ENCODE results near the gene SCNN1A. TPM values are rescaled to one million over a fixed set of nuclear protein-coding genes. Genes with fewer than 3 reads are reported as not detected.

Gene SCNN1A
- total and polyA plus RNA-seq, 2 donors (not counting 3 experiments of a cell fraction or from before 2014, with no cell fraction given) = 0.12 to 0.18 TPM

DNA sequence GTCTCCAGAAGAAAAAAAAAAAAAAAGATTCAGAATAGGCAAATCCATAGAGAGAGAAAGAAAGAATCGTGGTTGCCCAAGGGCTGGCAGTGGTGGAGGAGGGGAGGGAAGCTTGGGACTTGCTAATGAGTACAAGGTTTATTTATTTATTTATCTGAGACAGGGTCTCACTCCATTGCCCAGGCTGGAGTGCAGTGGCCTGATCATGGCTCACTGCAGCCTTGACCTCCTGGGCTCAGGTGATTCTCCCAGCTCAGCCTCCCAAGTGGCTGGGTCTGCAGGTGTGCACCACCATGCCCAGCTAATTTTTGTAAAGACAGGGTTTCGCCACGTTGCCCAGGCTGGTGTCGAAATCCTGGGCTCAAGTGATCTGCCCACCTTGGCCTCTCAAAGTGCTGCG is 23.7 kb downstream of the SCNN1A start:
- Histone ChIP-seq H3K4me3 (replicated peaks in 1 of 3; ENCODE audit: insufficient read depth in 1 of 3, low read depth in 1 of 3, low read length in 3 of 3) (no peak overlapping the region), H2AFZ (ENCODE audit: low read depth, low read length) (no peak overlapping the region), H3K36me3 (ENCODE audit: control insufficient read depth in 2 of 2, extremely low read depth in 1 of 2, insufficient read depth in 2 of 2, low read length in 2 of 2) (no peaks in the 10 kb centered on the region), H3K4me2 (ENCODE audit: insufficient read depth, low read length) (no peak overlapping the region), H3K4me1 (ENCODE audit: control insufficient read depth, extremely low read depth, insufficient read depth, low read length) (peaks cover 14% of the 10 kb centered on the region), H3K9me1 (replicated peaks; ENCODE audit: control insufficient read depth, extremely low read depth, insufficient read depth, low read length) (no peaks in the 10 kb centered on the region), H4K20me1 (replicated peaks; ENCODE audit: control insufficient read depth, extremely low read depth, insufficient read depth, low read length) (no peaks in the 10 kb centered on the region), H3K9me3 (replicated peaks; ENCODE audit: control insufficient read depth, insufficient read depth, low read length) (no peaks in the 10 kb centered on the region), H3K27me3 (ENCODE audit: control insufficient read depth in 2 of 2, insufficient read depth in 2 of 2, low read length in 2 of 2) (peaks cover 0 to 2% of the 10 kb centered on the region in 2 experiments), H3K27ac (ENCODE audit: insufficient read depth, low read depth, low read length) (no peak overlapping the region), H3K9ac (replicated peaks; ENCODE audit: extremely low read depth, insufficient read depth, low read length) (no peak overlapping the region), H3K79me2 (ENCODE audit: control insufficient read depth, insufficient read depth, low read length) (no peaks in the 10 kb centered on the region)
- ChIA-PET POLR2A (interaction anchor here (0.8 to 1.7 kb wide), 2 partner anchors 12 to 19 kb away, joined by 4 to 8 read pairs; no protein-coding TSS in a partner anchor), CTCF (interaction anchor here (1.1 to 2.1 kb wide), 4 partner anchors 8 to 114 kb away, joined by 3 to 6 read pairs (median 4); no protein-coding TSS in a partner anchor)
- no peak for TF ChIP-seq POLR2A (IDR thresholded peaks at IDR 0.05; ENCODE audit: low read depth, low read length)
- TF ChIP-seq EZH2 (IDR thresholded peaks at IDR 0.05; ENCODE audit: borderline replicate concordance, low read depth, low read length, severe bottlenecking) = no peak
- no peak for TF ChIP-seq POLR2AphosphoS5 (IDR thresholded peaks at IDR 0.05; ENCODE audit: insufficient read depth, low read depth, low read length)
- TF ChIP-seq FOS (IDR thresholded peaks at IDR 0.05; ENCODE audit: borderline replicate concordance, insufficient read depth, low read length) = no peak
- no peak for TF ChIP-seq JUN (IDR thresholded peaks at IDR 0.05; ENCODE audit: borderline replicate concordance, insufficient read depth, insufficient read length, low read depth)
- TF ChIP-seq MYC (IDR thresholded peaks at IDR 0.05; ENCODE audit: low read depth, low read length) = no peak
- TF ChIP-seq, protein P1, sequence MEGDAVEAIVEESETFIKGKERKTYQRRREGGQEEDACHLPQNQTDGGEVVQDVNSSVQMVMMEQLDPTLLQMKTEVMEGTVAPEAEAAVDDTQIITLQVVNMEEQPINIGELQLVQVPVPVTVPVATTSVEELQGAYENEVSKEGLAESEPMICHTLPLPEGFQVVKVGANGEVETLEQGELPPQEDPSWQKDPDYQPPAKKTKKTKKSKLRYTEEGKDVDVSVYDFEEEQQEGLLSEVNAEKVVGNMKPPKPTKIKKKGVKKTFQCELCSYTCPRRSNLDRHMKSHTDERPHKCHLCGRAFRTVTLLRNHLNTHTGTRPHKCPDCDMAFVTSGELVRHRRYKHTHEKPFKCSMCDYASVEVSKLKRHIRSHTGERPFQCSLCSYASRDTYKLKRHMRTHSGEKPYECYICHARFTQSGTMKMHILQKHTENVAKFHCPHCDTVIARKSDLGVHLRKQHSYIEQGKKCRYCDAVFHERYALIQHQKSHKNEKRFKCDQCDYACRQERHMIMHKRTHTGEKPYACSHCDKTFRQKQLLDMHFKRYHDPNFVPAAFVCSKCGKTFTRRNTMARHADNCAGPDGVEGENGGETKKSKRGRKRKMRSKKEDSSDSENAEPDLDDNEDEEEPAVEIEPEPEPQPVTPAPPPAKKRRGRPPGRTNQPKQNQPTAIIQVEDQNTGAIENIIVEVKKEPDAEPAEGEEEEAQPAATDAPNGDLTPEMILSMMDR (IDR thresholded peaks at IDR 0.05; ENCODE audit: extremely low read depth in 1 of 2, insufficient read depth in 1 of 2, low read depth in 1 of 2, low read length in 2 of 2) = no peak
- TF ChIP-seq GATA2 (IDR thresholded peaks at IDR 0.05; ENCODE audit: insufficient read depth, insufficient read length, low read depth, low read length) = no peak
- TF ChIP-seq, protein P2, sequence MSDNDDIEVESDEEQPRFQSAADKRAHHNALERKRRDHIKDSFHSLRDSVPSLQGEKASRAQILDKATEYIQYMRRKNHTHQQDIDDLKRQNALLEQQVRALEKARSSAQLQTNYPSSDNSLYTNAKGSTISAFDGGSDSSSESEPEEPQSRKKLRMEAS (IDR thresholded peaks at IDR 0.05; ENCODE audit: insufficient read depth, insufficient read length) = no peak
- BruUV-seq (replicated peaks) = no TSS peak
- FAIRE-seq (no peak), DNase-seq (ENCODE audit: low read depth, low spot score) (no peak)
- intact Hi-C loops (cut with micrococcal nuclease) = no loop called here
- dilution Hi-C loops (cut with MboI; ENCODE audit: extremely low pct_ligation_motif_present, low sequenced_read_pairs) = no loop called here
